ENCODE measurements around the gene CPA4.

GRCh38 chr7:130369831-130370550, 77.0 kb downstream of the CPA4 start:
- TF ChIP-seq EZH2 (IDR thresholded peaks at IDR 0.05; ENCODE audit: insufficient read depth, poor library complexity, severe bottlenecking) (no peak), EZH2phosphoT487 (IDR thresholded peaks at IDR 0.05; ENCODE audit: insufficient read depth, low read depth) (no peak)
